Neuron (in vitro differentiated cells): ENCODE measurements around the gene KLF9.

Experiments
- H2AFZ ChIP-seq: one replicate; pipeline ENCODE4 v1.6.1; 2013; ENCODE audit warnings: low read depth, mild to moderate bottlenecking, inconsistent platforms, low read length, moderate library complexity
- H3K27me3 ChIP-seq: one replicate; pipeline ENCODE4 v1.6.1; 2013; ENCODE audit warnings: low read length; ENCODE audit not compliant: insufficient read depth
- H3K36me3 ChIP-seq: one replicate; pipeline ENCODE4 v1.6.1; 2013; ENCODE audit warnings: low read length; ENCODE audit not compliant: insufficient read depth
- H3K4me1 ChIP-seq: one replicate; pipeline ENCODE4 v1.6.1; 2013; ENCODE audit warnings: low read length; ENCODE audit not compliant: insufficient read depth
- H3K4me3 ChIP-seq: 2 replicates; pipeline ENCODE4 v1.5.1; 2013; ENCODE audit warnings: mild to moderate bottlenecking, low read length, moderate library complexity
- H3K9me3 ChIP-seq: one replicate; pipeline ENCODE4 v1.6.1; 2013; ENCODE audit warnings: low read length

Gene KLF9

DNA sequence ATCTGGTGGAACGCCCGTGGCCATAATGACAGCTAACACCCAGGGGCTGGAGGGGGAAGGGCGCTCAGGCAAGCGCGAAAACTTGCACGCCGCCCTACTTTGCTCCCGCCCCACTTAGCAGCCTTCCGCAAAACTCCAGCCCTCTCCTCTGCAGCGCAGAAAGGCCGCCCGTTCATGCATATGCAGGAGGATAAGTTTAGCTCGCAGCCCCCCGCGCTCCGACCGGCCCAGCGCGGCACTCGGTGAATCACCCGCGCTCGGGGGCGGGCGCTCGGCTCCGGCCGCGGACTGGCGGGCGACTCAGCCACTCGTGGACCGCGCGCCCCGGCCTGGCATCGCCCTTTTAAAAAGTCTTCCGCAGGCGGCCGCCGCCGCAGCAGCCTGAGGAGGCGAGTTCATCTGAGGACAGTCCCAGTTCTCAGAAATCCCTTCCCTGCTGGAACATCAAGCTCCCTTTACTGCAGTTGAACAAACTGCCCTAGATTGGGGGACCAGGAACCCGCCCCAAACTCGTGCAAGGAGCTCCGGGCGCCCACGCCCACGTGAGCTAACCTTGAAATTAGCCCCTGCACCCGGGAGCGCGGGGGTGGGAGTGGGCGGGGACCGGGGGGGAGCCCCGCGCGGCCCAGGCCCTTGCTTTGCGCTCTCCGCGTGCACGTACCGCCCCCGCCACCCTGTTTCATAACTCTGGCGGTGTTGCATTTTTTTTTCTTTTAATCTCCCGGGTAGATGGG lies 4.5 kb upstream of the KLF9 start:
- Histone ChIP-seq H3K36me3 (no peaks in the 10 kb centered on the region), H2AFZ (peak overlapping the region; percentile 88), H3K4me1 (peaks cover 21% of the 10 kb centered on the region), H3K27me3 (peaks cover 39% of the 10 kb centered on the region), H3K9me3 (no peaks in the 10 kb centered on the region), H3K4me3 (peak overlapping the region; percentile 57)

DNA sequence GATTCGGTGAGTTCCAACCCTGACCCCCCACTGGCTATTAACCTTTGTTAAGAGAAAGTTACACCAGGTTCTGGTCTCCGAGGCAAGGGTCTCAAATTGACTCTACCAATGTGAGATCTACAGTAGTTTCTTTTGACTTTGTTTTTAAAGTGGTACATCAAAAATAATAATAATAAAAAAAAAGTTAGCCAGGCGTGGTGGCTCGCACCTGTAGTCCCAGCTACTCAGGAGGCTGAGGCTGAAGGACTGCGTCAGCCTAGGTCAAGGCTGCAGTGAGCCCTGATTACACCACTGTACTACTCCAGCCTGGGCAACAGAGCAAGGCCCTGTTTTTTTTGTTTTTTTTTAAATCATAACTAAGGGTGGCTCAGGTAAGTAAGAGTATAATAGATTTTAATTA lies 1.0 kb upstream of the KLF9 start:
- H3K36me3 ChIP-seq, result no peaks in the 10 kb centered on the region

DNA sequence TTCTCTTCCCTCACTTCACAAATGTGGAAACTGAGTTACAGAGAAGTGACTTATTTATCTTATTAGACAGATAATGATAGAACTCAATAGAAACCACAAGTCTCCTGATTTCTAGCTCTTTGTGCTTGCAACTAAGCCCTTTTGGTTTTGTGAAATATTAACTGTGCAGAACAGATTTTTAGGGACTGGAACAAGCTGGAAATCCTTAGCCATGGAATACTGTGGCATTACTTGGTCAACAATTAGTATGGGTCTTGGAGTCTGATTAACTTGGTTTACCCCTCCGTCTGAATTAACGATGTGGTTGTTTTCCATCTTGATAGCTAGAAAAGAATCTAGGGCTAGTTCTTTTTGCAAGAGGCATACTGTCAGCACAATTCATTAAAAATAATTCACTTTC lies 584 bp upstream of the KLF9 start:
- H2AFZ ChIP-seq, result no peak overlapping the region
- no peak overlapping the region for H3K4me3 ChIP-seq
- peaks cover 4% of the 10 kb centered on the region for H3K9me3 ChIP-seq
- peaks cover 15% of the 10 kb centered on the region for H3K4me1 ChIP-seq
- no peaks in the 10 kb centered on the region for H3K36me3 ChIP-seq
- peaks cover 59% of the 10 kb centered on the region for H3K27me3 ChIP-seq

More for the DNA sequence above, 1.0 kb upstream of the KLF9 start:
- Histone ChIP-seq H3K4me1 (peaks cover 17% of the 10 kb centered on the region), H3K27me3 (peaks cover 55% of the 10 kb centered on the region), H3K9me3 (peaks cover 4% of the 10 kb centered on the region), H3K4me3 (no peak overlapping the region), H2AFZ (no peak overlapping the region)

DNA sequence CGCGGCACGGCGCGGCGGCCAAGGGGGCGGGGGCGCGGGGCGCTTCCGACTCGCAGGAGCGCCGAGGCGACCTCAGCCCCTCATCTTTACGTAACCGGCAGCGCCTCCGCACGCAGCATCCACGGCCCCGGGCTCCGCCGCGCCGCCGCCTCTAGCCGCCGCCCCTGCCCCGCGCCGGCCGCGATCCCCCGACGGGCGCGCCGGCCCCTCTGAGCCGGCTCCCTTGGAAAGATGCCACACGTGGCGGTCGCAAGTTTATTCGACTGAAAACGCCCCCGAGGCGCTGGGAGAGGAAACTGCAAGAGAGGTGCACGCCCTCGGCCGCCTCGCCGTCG lies 1.0 kb downstream of the KLF9 start:
- H3K9me3 ChIP-seq, result peaks cover 4% of the 10 kb centered on the region
- H3K4me1 ChIP-seq, result peaks cover 9% of the 10 kb centered on the region
- H3K4me3 ChIP-seq, result peak overlapping the region; percentile 49
- H3K27me3 ChIP-seq, result peaks cover 61% of the 10 kb centered on the region
- peak overlapping the region; percentile 64 for H2AFZ ChIP-seq
- no peaks in the 10 kb centered on the region for H3K36me3 ChIP-seq

GRCh38 chr9:70412832-70413463 lies 1.5 kb downstream of the KLF9 start:
- H3K27me3 ChIP-seq, result peaks cover 57% of the 10 kb centered on the region
- peak overlapping the region; percentile 49 for H3K4me3 ChIP-seq
- peaks cover 6% of the 10 kb centered on the region for H3K4me1 ChIP-seq
- H3K9me3 ChIP-seq, result peaks cover 4% of the 10 kb centered on the region
- peak overlapping the region; percentile 64 for H2AFZ ChIP-seq
- H3K36me3 ChIP-seq, result no peaks in the 10 kb centered on the region

DNA sequence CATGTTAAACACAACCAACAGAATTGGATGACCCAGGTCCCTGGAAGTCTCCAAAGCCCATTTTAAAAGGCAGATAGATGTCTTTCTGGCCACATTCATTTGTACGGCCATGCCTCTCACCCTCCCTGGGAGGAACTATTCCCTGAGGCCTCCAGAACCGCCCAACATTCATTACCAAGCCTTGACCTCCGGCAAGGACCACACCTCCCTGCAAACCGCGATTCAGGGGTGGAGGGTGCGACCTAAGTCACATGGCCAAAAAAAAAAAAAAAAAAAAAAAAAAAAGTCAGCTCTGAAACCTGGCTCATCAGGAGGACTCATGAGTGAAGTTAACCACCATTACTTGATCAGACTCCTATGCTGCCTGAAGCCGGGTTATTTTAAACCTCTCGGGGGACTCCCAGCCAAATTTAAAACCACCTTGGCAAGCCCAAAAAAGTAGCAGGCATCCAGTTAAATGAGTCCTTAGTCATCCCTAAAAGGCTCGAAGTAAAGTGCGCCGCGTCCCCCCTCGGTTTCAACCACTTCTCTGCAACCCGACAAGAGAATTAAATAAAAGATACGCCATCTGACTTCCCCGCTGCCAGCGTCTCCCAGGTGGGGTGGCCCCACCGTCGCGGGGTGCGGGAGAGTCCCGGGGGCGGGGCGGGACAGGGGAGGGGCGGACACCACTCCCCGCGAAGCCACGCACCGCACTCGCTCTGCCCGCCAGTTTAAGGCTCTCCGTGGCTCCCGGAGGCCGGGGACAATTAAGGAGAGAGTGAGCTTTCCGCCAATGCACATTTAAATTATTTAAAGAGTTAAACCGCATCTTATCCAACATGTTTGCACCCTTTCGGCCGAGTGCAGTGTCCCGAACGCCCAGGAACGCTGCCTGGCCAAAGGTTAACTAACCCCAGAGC lies 2.3 kb downstream of the KLF9 start:
- Histone ChIP-seq H3K4me1 (peaks cover 6% of the 10 kb centered on the region), H3K4me3 (no peak overlapping the region), H3K27me3 (peaks cover 55% of the 10 kb centered on the region), H3K9me3 (peaks cover 4% of the 10 kb centered on the region), H3K36me3 (no peaks in the 10 kb centered on the region), H2AFZ (no peak overlapping the region)

GRCh38 chr9:70411121-70411929 lies 3.1 kb downstream of the KLF9 start:
- H3K36me3 ChIP-seq, result no peaks in the 10 kb centered on the region
- peaks cover 4% of the 10 kb centered on the region for H3K9me3 ChIP-seq
- H3K4me3 ChIP-seq, result no peak overlapping the region
- no peak overlapping the region for H2AFZ ChIP-seq
- H3K27me3 ChIP-seq, result peaks cover 50% of the 10 kb centered on the region
- peaks cover 14% of the 10 kb centered on the region for H3K4me1 ChIP-seq

DNA sequence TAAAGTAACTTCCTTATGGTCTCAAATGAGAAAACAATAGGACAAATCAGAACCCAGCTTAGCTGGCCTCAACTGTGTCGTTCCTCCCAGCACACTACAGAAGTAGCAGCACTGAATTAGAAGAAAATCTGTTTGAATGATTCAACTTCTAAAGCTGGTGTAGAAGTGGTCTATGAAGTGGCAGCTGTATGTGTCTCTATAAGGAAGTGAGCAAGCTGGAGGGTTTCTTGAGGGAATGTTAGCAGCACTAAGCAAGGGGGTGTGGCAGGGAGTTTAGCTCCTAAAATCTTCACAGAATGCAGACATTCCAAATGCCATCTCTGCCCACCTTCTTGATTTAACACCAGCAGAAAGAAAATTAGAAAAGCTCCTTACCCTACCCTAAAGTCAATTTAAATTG lies 4.1 kb downstream of the KLF9 start:
- Histone ChIP-seq H3K9me3 (peaks cover 4% of the 10 kb centered on the region), H2AFZ (no peak overlapping the region), H3K4me1 (peaks cover 20% of the 10 kb centered on the region), H3K4me3 (no peak overlapping the region), H3K27me3 (peaks cover 44% of the 10 kb centered on the region), H3K36me3 (no peaks in the 10 kb centered on the region)

- H2AFZ ChIP-seq, result no peak overlapping the region
- H3K4me3 ChIP-seq, result no peak overlapping the region
- H3K36me3 ChIP-seq, result no peaks in the 10 kb centered on the region
- H3K9me3 ChIP-seq, result peaks cover 4% of the 10 kb centered on the region
- peaks cover 20% of the 10 kb centered on the region for H3K4me1 ChIP-seq
- H3K27me3 ChIP-seq, result peaks cover 38% of the 10 kb centered on the region
Observed at GRCh38 chr9:70409800-70410199, 4.7 kb downstream of the KLF9 start.

GRCh38 chr9:70409280-70409679 lies 5.2 kb downstream of the KLF9 start:
- no peaks in the 10 kb centered on the region for H3K36me3 ChIP-seq
- no peak overlapping the region for H2AFZ ChIP-seq
- peaks cover 20% of the 10 kb centered on the region for H3K4me1 ChIP-seq
- H3K4me3 ChIP-seq, result no peak overlapping the region
- peaks cover 35% of the 10 kb centered on the region for H3K27me3 ChIP-seq
- H3K9me3 ChIP-seq, result peaks cover 4% of the 10 kb centered on the region

GRCh38 chr9:70408393-70409040 lies 5.9 kb downstream of the KLF9 start:
- H3K9me3 ChIP-seq, result peaks cover 4% of the 10 kb centered on the region
- no peaks in the 10 kb centered on the region for H3K36me3 ChIP-seq
- H3K4me3 ChIP-seq, result no peak overlapping the region
- peaks cover 20% of the 10 kb centered on the region for H3K4me1 ChIP-seq
- H3K27me3 ChIP-seq, result peaks cover 36% of the 10 kb centered on the region
- no peak overlapping the region for H2AFZ ChIP-seq

- Histone ChIP-seq H2AFZ (no peak overlapping the region), H3K36me3 (no peaks in the 10 kb centered on the region), H3K4me1 (peaks cover 14% of the 10 kb centered on the region), H3K9me3 (peaks cover 4% of the 10 kb centered on the region), H3K27me3 (peaks cover 26% of the 10 kb centered on the region), H3K4me3 (no peak overlapping the region)
Observed at GRCh38 chr9:70407081-70407503, 7.4 kb downstream of the KLF9 start.
